Measurements from ENCODE around the gene ZNF431. TPM values are rescaled to one million over a fixed set of nuclear protein-coding genes. Genes with fewer than 3 reads are reported as not detected.

Gene ZNF431
- total and polyA plus RNA-seq, 2 of the 8 experiments (the other 6 are each of a cell fraction or from before 2014, with no cell fraction given) = 6.7 to 43.2 TPM

GRCh38 chr19:21135433-21135832 lies 6.4 kb upstream of the ZNF431 start:
- no peak overlapping the region for H2BK15ac ChIP-seq (ENCODE audit: low read length)
- no peak overlapping the region for H4K5ac ChIP-seq (ENCODE audit: insufficient read length, low read depth, low read length)
- no peak overlapping the region for H4K91ac ChIP-seq (replicated peaks; ENCODE audit: insufficient read length, low read length)
- H2BK20ac ChIP-seq (ENCODE audit: low read length) = no peak overlapping the region
- POLR2A ChIA-PET (ENCODE audit: partially characterized antibody) = interaction anchor here (0.6 to 1.1 kb wide), 2 partner anchors 9 to 52 kb away, joined by 3 read pairs; no protein-coding TSS in a partner anchor
- no peak overlapping the region for H3K23ac ChIP-seq (ENCODE audit: insufficient read length)
- H4K20me1 ChIP-seq (replicated peaks in 1 of 2; ENCODE audit: control insufficient read depth in 1 of 2, insufficient read depth in 2 of 2, low read length in 2 of 2) = no peaks in the 10 kb centered on the region
- FAIRE-seq (no peak), DNase-seq (ENCODE audit: low read depth in 1 of 2, low spot score in 2 of 2) (no peak)
- CTCF ChIA-PET (ENCODE audit: partially characterized antibody) = interaction anchor here (0.6 kb wide), 1 partner anchor 28 kb away, joined by 3 read pairs; no protein-coding TSS in a partner anchor
- H4K8ac ChIP-seq (ENCODE audit: extremely low read depth, insufficient read depth, low read length) = no peak overlapping the region
- no peak for TF ChIP-seq TEAD4 (IDR thresholded peaks at IDR 0.05; ENCODE audit: low read depth, low read length)
- TF ChIP-seq, protein P1, sequence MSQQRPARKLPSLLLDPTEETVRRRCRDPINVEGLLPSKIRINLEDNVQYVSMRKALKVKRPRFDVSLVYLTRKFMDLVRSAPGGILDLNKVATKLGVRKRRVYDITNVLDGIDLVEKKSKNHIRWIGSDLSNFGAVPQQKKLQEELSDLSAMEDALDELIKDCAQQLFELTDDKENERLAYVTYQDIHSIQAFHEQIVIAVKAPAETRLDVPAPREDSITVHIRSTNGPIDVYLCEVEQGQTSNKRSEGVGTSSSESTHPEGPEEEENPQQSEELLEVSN (IDR thresholded peaks at IDR 0.05) = no peak
- TF ChIP-seq TAF1 (IDR thresholded peaks at IDR 0.05; ENCODE audit: low read depth, low read length) = no peak
- TF ChIP-seq POU5F1 (IDR thresholded peaks at IDR 0.05; ENCODE audit: low read depth, low read length) = no peak
- no peak for TF ChIP-seq SAP30 (IDR thresholded peaks at IDR 0.05; ENCODE audit: insufficient read depth, insufficient replicate concordance, low read length)
- TF ChIP-seq ATF3 (IDR thresholded peaks at IDR 0.05; ENCODE audit: insufficient read depth, low read depth, low read length) = no peak
- no peak for TF ChIP-seq TBP (IDR thresholded peaks at IDR 0.05; ENCODE audit: low read depth, low read length)
- TF ChIP-seq FOSL1 (IDR thresholded peaks at IDR 0.05; ENCODE audit: insufficient read depth, low read depth, low read length) = no peak
- no peak for TF ChIP-seq GTF2F1 (IDR thresholded peaks at IDR 0.05; ENCODE audit: borderline replicate concordance, low read depth, low read length)
- TF ChIP-seq CHD1 (IDR thresholded peaks at IDR 0.05; ENCODE audit: low read depth, low read length) = no peak
- no peak for TF ChIP-seq CHD2 (IDR thresholded peaks at IDR 0.05; ENCODE audit: low read length)
- no peak overlapping the region for H2BK12ac ChIP-seq (ENCODE audit: low read depth, low read length)
- no peak overlapping the region for H3K4me3 ChIP-seq (ENCODE audit: extremely low read depth in 1 of 4, insufficient read depth in 2 of 4, low read depth in 3 of 4, low read length in 4 of 4)
- WGBS, 2 experiments (ENCODE audit: extremely low coverage in 1 of 2, insufficient coverage in 1 of 2, insufficient read length in 1 of 2, insufficient replicate concordance in 2 of 2, low coverage in 1 of 2, low lambda C conversion rate in 2 of 2, missing lambda C conversion rate in 1 of 2) = 87% methylated on average over 8 of the region's 8 CpGs; no CpG with 5 or more reads in 1 of the 2 experiments
- H2AK5ac ChIP-seq (ENCODE audit: low read depth, low read length) = no peak overlapping the region
- H3K4me1 ChIP-seq (replicated peaks in 1 of 4; ENCODE audit: control insufficient read depth in 3 of 4, insufficient read depth in 4 of 4, low read length in 3 of 4) = no peaks in the 10 kb centered on the region
- H3K27me3 ChIP-seq (replicated peaks in 1 of 4; ENCODE audit: control insufficient read depth in 3 of 4, extremely low read depth in 1 of 4, insufficient read depth in 3 of 4, low read length in 3 of 4) = no peaks in the 10 kb centered on the region
- H3K56ac ChIP-seq (replicated peaks; ENCODE audit: insufficient read length, low read depth, low read length) = no peak overlapping the region
- no peak overlapping the region for H3K9ac ChIP-seq (replicated peaks in 1 of 4; ENCODE audit: extremely low read depth in 1 of 4, low read depth in 3 of 4, low read length in 3 of 4)
- H2AFZ ChIP-seq (ENCODE audit: low read length) = no peak overlapping the region
- H3K79me1 ChIP-seq (ENCODE audit: low read depth, low read length) = no peaks in the 10 kb centered on the region
- no peaks in the 10 kb centered on the region for H3K23me2 ChIP-seq (ENCODE audit: low read depth, low read length)
- no peak overlapping the region for H3K14ac ChIP-seq (ENCODE audit: insufficient read length)
- no peak overlapping the region for H2BK5ac ChIP-seq (ENCODE audit: low read depth, low read length)
- no peak overlapping the region for H3K4ac ChIP-seq (replicated peaks; ENCODE audit: insufficient read length, low read depth, low read length)
- H3K9me3 ChIP-seq (ENCODE audit: insufficient read depth in 2 of 2, low read depth in 1 of 2, low read length in 1 of 2) = no peaks in the 10 kb centered on the region
- H3K36me3 ChIP-seq (ENCODE audit: control insufficient read depth in 2 of 4, insufficient read depth in 4 of 4, low read length in 3 of 4) = no peaks in the 10 kb centered on the region
- H3K4me2 ChIP-seq (ENCODE audit: insufficient read depth in 1 of 2, low read depth in 2 of 2, low read length in 2 of 2) = no peak overlapping the region; a peak in 1 of 4 replicates
- no peaks in the 10 kb centered on the region for H3K79me2 ChIP-seq (ENCODE audit: control insufficient read depth in 1 of 2, insufficient read depth in 2 of 2, low read length in 2 of 2)
- no peak overlapping the region for H3K27ac ChIP-seq (ENCODE audit: low read depth, low read length)
- no peak overlapping the region for H2BK120ac ChIP-seq (replicated peaks; ENCODE audit: low read depth, low read length)
- H3K18ac ChIP-seq (ENCODE audit: extremely low read depth, low read length) = no peak overlapping the region
